HG02642 (cell line): ENCODE data around the gene ARPC5.

Experiments
- ATAC-seq: cut with Tn5 transposase; IDR thresholded peaks from one replicate; pipeline ENCODE4 v1.9.1; 2021; ENCODE audit warnings: mild to moderate bottlenecking; ENCODE audit not compliant: unreplicated experiment, poor library complexity

ARPC5 gene

DNA sequence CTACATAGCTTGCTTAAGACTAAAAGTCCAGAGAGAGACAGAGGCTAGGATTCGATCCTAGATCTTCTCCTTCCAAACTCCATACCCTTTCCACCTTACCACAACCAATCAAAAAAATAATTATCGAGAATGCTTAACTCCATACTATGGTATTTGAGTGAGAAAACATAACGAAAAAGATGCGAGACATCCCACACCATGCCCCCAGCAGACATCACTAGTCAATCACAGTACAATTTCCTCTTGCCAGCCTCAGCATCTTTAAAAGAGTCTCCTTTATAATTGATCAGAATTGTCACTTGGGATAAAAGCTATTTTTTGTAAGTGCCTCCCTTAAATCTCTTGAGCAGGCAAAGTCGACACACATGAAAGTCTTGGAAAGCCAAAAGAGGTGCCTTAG is 46.2 kb downstream of the ARPC5 start:
- ATAC-seq, result no peak

DNA sequence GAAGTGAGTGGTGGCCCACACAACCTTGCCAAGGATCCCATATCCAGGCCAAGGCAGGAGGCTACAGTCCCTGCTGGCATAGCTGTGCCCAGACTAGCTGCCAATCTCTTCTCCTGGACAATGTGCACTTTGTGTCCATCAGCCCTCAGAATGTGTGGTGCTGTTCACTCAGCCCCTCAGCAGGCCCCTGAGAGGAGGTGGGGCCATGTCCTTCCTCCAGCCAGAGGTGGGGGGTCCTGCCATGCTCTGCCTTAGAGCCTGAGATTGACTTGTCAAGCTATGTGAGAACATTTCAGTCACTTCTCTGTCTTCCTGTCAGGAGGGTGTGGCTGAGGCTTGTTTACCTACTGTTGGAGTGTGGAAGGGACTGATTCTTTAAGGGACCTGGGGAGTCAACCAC is 46.8 kb downstream of the ARPC5 start:
- ATAC-seq, result no peak

DNA sequence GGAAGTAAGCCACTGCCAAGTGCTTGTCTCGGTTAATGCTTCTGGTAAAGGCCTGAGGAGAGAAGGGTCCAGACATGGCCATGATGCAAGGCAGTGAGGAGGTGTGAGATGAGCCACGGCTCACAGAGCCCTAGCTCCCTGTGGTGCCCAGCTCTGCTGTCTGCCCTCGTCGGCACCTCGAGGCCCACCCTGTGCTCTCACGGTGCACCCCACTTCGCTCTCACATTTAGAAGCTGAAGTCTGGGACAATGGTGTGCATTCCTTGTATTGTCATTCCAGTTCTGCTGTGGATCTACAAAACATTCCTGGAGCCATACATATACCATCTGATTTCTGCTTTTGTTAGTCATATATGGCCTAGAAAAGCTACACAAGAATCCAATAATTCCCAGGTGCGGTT is 48.7 kb downstream of the ARPC5 start:
- no peak for ATAC-seq

DNA sequence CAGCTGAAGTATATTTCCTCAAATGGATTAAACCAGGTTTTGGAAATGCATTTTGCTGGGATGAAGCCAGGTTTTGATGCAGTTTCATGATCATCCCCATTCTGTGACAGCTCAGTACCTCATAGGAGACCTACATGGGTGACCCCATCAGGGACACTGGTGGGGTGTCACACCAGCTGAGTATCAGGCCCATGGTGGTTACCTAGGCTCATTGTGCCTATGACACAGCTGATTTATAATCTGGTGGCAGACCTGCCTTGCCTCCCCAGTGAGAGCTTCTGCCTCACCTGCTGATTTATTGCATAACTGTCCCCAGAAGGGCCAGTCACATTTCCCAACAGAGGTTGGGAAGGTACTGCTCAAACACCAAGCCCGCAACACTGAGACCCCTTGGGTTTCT is 49.1 kb downstream of the ARPC5 start:
- ATAC-seq, result no peak

DNA sequence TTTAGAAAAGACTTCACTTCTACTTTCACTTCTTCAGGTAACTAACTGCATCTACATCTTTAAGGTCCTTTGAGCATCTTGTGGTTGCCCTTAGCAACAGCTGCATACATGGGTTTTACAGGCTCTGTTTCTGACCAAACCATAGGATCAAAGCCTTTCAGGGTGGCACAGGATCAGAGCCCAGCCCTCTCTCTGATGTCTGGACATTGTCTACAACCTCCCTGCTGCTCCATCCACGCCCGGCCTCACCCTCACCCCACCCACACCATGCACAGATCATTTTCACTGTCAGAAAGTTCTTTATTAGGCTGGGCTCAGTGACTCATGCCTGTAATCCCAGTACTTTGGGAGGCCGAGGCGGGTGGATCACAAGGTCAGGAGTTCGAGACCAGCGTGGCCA is 50.5 kb downstream of the ARPC5 start:
- no peak for ATAC-seq

DNA sequence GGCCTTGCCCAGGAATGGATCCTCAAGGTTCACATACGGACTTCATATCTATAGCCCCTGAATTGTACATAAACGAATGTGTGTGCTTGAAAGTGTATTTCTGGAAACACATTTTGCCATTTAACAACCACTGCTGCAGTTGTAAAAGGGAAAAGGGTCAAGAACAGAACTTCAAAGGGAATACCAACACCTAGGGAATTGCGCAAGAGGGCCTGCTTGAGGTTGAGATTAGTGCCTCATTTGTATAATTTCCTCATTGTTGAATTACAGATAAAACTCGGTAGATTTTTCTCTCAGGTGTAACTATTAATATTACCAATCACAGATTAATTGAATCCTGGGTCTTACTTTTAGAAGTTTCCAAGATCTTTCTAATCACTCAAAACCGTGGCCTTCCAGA is 51.4 kb downstream of the ARPC5 start:
- no peak for ATAC-seq

DNA sequence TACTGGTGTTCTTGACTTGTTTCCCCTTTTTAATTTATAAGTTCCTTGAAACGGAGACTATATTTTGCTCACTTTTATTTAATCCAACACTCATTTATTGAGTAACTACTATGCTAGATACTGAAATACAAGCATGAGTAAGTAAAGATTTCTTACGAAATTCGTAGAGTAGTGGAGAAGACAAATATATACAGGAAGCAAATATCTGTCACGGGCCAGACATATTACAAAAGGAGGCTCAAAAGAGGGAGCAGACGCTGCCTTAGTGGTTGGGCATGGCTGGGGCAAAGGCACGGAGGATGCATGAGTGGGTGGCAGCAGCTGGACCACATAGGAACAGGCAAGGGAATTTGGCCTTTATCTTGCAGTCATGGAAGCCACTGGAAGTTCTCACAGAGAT is 52.1 kb downstream of the ARPC5 start:
- ATAC-seq, result no peak

DNA sequence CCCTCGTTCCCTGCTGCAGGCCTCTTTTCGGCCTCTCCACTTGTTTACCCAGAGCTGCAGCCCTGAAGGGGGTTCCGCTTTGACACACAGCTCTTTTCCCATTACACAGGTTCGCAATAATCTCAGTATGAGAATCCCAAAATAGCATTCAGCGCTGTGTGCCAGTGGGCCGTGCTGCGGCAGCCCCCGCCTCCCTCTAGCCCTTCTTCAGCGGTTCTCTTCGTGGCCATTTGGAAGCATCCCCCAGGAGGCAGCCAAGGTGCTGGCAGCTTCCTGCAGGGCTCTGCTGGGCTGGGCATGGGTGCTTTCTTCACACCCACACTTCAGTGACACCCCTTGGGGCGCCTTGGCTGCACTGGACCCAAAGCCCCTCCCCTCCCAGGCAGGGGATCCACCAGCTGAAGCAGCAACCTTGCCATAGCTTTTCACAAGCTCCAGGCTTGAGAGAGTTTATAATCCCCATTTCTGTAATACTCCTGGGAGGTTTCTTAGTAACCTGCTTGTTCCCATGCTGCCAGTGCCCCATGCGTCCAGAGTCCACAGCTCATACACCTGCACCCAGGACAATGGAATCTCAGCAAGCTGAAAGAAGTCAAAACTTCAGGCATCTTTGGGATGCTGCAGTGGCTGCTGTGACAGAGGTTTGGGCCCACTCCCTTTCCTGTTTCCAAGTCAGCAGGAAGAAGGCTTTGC is 53.4 kb downstream of the ARPC5 start:
- ATAC-seq, result no peak

DNA sequence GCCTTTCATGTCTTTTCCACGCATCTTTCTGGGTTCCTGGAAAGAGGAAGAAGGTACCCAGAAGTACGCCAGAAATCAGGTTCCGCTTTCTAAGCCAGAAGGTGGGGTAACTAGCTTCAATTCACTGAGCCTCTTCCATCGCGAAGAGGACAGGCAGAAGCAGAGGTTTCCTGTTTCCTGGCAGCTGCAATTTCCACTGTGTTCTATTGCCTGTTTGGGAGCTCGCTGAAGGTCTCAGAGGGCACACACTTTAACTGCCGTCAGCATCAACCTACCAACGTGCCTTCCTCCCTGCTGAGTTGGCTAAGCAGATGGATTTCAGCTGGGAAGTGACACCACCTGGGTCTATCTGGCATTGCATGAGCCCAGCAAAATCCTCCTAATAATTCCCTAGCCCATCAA is 55.3 kb downstream of the ARPC5 start:
- no peak for ATAC-seq

DNA sequence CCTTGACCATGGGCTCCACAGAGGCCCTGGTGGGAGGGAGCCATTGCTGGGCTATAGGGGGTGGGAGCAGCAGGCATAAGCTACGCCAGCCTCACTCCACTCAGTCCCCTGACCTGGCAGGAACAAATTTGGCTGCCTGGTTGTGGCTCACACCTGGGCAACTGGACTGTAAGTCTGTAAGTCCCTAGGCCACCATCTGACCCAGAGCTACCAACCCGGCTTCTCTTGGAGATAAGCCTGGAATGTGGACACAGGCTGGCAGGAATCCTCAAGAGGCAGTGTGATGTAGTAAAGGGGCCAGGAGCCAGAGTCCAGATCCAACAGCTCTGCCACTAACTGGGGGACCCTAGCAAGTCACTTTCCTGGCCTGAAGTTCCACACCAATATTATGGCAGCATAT is 56.7 kb downstream of the ARPC5 start:
- no peak for ATAC-seq

DNA sequence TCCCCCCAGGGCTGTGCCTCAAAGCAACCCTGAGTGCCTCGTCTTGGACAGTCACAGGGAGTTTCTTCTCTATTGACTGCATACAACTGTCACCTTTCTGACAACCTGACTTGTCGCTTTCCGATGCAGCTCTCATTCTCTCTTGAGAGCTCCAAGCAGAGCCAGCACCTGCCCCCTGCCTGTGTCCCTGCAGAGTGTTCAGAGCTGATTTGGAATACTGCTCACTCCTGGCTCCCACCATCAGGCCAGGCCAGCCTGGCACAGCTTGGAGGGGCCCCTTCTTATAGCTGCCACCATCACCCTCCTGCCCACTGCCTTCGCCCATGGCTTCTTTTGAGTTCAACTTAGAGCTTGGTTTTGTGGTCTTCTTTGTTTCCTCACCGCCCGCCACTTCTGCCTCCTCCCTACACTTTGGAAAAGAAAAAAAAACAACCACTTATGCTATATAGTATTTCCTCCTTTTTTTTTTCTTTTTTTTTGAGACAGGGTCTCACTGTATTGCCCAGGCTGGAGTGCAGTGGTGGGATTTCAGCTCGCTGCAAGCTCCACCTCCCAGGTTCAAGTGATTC is 57.6 kb downstream of the ARPC5 start:
- ATAC-seq, result no peak

DNA sequence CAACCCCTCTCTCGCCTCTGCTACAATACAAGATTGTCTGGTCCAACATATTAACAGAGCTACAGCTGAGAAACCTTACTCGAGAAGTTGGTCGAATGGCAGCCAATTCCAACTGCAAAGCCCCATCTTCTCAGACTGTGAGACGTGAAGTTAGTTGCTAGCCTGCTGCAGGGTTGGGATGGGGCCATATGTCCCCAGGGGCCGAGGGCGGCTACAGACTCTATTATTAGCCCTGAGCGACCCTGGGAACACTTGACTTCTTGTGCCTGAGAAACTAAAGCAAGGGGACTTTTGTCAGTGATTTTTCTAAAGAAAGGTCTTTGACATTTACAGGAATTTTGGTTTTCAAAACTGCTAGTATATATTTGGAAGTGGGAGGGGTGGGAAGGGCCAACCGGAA is 59.0 kb downstream of the ARPC5 start:
- ATAC-seq, result no peak

DNA sequence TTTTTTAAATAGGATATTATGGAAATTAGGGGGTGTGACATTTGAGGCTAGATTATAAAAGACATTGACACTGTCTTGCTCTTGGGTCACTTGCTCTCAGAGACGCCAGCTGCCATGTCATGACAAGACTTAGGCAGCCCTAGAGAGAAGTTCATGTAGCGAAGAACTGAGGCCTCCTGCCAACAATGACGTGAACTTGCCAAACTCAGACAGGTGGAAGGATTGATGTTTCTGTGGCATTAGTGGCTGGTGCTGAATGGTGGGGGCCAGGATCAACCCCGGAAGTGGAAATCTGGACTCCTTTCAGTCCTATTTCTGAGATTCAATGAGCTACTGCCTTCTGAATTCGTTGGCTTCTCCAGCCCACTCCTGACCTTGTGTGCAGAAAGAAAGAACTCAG is 60.0 kb downstream of the ARPC5 start:
- ATAC-seq, result no peak

DNA sequence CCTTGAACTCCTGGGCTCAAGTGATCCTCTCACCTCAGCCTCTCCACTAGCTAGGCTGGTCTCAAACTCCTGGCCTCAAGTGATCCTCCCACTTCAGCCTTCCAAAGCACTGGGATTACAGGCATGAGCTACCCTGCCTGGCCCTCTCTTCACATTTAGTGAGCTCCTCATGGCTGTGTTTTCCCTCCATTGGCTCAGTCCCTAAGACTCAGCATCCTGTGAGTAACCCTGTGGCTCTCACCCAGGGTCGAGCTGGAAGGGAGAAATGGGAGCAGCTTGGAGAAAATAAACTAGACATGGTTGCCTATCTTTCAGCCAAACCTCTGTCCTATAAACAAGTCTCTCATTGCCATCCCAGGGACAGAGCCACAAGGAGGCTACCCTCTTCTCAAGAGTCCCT is 62.9 kb downstream of the ARPC5 start:
- no peak for ATAC-seq

DNA sequence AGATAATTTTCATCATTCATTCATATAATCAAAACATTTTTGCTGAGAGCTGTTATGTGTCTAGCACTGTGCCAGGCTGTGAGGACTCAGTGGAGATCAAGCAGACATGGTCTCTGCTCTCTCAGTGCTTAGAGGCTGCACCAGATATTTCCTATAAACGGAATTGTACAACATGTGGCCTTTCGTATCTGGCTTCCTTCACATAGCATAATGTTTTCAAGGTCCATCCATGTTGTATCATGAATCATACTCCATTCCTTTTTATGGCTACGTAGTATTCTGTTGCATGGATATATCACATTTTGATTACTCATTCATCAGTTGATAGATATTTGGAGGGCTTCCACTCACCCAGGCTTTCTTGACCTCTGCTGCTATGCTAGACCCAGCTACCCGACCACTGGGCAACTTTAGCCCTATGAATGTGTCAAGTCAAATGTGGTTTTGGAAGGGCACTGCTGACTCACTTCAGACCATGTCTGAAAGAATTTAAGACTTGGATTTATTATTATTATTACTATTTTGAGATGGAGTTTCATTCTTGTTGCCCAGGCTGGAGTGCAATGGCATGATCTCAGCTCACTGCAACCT is 63.8 kb downstream of the ARPC5 start:
- ATAC-seq, result no peak
